ENCODE measurements around the gene GSTP1.
A peak's percentile ranks its signal among the peaks of the same experiment; 100 is the strongest.
"Not testable (repeated sequence)": the region's sequence is repeated elsewhere in the genome, so short reads cannot be mapped to it uniquely, and the experiment has no call there.

GSTP1 gene

DNA sequence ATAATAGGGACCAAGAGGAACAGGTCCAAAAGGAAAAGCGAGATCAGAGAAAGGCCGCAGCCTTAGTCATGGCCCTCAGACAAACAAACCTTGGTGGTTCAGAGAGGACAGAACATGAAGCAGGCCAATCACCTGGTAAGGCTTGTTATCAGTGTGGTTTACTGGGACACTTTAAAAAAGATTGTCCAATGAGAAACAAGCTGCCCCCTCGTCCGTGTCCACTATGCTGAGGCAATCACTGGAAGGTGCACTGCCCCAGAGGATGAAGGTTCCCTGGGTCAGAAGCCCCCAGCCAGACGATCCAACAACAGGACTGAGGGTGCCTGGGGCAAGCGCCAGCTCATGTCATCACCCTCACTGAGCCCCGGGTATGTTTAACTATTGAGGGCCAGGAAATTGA lies 39.3 kb downstream of the GSTP1 start:
- intact Hi-C loops (cut with DNase I); DNase-seq: not testable (repeated sequence)

DNA sequence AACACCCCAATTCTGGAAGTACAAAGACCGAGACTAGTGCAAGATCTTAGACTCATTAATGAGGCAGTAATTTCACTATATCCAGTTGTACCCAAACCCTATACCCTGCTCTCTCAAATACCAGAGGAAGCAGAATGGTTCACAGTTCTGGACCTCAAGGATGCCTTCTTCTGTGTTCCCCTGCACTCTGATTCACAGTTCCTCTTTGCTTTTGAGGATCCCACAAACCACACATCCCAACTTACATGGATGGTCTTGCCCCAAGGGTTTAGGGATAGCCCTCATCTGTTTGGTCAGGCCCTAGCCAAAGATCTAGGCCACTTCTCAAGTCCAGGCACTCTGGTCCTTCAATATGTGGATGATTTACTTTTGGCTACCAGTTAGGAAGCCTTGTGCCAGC lies 40.2 kb downstream of the GSTP1 start:
- intact Hi-C loops (cut with DNase I): not testable (repeated sequence)

DNA sequence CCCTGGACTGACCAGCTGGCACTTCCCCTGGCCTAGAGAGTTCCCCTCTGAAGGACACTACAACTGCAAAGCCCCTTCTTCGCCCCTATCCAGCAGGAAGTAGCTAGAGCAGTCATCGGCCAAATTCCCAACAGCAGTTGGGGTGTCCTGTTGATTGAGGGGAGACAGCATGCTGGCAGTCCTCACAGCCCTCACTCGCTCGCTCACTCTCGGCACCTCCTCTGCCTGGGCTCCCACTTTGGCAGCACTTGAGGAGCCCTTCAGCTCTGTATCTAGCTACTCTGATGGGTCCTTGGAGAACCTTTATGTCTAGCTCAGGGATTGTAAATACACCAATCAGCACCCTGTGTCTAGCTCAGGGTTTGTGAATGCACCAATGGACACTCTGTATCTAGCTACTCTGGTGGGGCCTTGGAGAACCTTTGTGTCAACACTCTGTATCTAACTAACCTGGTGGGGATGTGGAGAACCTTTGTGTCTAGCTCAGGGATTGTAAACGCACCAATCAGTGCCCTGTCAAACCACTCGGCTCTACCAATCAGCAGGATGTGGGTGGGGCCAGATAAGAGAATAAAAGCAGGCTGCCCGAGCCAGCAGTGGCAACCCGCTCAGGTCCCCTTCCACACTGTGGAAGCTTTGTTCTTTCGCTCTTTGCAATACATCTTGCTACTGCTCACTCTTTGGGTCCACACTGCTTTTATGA lies 42.7 kb downstream of the GSTP1 start:
- intact Hi-C loops (cut with DNase I); DNase-seq: not testable (repeated sequence)

More for the DNA sequence above, 40.2 kb downstream of the GSTP1 start:
- not testable (repeated sequence) for DNase-seq

DNA sequence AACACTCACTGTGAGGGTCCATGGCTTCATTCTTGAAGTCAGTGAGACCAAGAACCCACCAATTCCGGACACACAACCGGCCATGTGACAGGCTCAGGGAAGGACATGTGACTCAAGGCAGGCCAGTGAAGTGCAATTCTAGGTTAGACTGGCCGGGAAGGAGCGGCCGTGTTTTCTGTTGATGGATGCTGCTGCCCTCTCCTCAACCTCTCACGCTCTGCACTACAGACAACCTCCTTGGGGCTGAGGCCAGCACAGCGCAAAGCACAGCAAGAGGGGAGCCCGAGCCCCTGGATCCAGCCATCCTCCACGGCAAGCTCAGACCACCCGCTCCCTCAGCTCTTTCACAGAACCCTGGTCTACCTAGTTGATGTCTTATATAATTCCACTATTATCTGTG lies 43.4 kb downstream of the GSTP1 start:
- peak in 1 of 42 donors; percentile 2 for DNase-seq
- intact Hi-C loops (cut with DNase I): no loop called here

DNA sequence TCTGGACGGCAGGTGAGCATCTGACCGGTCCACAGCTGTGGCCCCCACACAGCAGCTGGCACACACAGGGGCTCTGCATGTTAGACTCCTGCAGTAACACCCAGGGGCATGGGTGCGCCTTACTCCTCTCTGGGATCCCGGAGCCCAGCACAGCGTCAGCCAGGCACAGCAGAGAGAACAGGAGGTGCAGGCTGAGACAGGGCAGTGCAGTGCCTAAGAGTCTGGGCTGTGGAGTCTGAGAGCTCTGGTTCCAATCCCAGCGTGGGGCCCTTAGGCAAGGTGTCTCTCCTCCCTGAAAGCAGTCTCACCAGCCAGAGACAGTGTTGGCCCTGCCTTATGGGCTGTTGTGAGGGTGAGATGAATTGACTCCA lies 43.8 kb downstream of the GSTP1 start:
- peak in 2 of 42 donors; percentile 4 to 6 for DNase-seq
- intact Hi-C loops (cut with DNase I): no loop called here

DNA sequence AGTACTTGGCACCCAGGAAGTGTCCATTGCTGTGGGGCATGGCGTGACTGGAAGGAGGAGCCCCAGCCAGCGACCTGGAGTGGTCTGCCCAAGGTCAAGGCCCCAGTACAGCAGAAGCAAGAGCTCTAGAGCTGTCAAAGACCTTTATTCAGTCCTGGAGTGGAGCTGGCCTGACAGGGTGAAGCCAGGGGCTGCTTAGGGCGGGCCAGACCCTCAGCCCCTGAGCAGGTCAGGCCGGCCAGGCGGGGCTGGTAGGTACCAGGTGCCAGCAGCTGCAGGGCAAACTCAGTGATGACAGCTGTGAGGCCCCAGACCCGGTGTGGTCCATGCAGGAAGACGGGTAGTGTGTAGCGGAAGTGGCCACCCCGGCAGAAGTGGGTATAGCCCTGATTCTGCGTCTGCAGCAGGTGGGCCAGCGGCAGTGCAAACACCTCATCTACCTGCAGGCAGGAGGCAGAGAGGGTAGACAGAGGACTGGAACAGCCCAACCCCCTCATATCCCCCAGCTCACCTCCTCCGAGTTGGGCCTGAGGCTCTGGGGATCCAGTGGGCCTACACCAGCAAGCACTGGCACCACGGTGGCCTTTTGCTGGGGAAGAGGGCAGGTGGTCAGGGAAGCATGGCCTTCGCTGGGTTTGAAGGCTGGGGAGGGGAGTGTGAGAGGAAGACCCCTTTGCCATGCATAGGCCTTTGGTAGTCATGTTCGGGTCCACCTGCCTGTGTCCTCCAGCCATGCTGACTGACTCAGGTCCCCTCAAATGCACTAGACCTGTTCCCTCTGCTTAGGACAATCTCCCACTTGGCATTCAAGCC lies 44.4 kb downstream of the GSTP1 start:
- peak in 2 of 42 donors; percentile 2 to 3 for DNase-seq
- intact Hi-C loops (cut with DNase I): no loop called here

DNA sequence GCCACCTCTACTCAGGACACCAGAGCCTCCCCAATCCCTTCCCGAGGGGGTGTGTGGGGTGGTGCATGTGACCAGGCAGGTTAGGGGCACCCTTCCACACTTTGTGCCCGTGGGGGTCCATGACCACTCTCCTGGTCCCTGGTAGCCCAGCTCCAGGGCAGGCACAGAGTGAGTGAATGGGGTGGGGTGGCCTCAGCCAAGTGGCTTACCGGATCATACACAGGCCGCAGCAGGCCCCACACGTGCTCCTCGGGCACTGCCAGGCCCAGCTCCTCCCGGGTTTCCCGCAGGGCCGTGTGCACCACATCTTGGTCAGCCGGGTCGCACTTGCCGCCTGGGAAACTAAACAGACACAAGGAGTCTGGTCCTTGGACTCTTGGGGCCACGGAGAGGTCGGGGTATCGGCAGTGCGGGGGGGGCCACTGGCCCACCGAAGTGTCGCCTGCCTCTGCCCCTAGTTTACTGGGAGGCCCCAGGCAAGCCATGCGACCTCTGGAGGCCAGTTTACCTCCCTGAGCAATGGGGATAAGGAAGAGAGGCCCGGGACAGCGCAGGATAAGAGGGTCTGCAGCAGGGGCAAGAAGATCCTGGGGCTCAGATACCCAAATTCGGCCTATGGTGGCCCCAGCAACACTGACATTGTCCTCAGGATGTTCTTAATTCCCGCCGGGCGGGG lies 45.2 kb downstream of the GSTP1 start:
- intact Hi-C loops (cut with DNase I): no loop called here
- DNase-seq: peak in 1 of 42 donors; percentile 9

DNA sequence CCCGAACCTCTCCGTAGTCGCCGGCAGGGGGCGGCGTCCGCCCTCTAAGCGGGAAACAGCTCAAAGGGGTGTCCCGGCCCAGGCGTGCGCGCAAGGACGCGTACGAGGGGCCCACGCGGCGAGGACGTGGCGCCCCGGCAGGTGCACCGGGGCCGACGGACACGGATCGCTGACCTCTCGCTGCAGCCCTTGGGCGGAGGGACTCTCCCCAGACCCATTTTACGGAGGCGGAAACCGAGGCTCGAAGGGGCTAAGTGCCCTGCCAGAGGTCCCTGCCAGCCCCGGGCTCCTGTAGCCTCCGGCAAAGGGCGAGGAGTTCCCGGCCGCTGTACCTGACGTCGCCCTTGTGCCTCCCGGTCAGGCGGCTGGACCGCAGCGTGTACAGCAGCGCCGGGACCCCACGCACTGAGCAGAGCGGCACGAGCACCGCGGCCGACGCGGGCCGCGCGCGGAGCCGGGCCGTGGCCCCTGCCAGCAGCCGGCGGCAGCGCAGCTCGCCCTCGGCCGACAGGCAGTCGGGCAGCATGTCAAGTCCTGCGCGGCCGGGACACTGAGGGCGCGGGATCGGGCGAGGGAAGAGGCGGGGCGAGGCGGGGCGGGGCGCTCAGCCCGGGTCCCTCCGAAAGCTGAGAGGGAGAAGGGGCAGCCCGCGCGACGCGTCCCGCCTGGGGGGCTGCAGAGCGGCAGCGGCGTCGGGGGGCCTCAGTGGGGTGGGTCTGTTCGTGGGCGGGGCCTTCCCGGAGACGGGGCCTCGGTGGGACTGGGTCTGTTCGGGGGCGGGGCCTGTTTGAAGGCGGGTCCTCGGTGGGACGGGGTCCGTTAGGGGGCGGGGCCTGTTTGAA lies 46.0 kb downstream of the GSTP1 start, which contains the start of gene NUDT8:
Gene NUDT8, minus strand, starts transcription at position 552 of the 842 bp plus-strand sequence. Its CDS starts 26 bp downstream, at position 526.
- DNase-seq: peak; percentile 70 to 93 (median 85)
- intact Hi-C loops (cut with DNase I): no loop called here

DNA sequence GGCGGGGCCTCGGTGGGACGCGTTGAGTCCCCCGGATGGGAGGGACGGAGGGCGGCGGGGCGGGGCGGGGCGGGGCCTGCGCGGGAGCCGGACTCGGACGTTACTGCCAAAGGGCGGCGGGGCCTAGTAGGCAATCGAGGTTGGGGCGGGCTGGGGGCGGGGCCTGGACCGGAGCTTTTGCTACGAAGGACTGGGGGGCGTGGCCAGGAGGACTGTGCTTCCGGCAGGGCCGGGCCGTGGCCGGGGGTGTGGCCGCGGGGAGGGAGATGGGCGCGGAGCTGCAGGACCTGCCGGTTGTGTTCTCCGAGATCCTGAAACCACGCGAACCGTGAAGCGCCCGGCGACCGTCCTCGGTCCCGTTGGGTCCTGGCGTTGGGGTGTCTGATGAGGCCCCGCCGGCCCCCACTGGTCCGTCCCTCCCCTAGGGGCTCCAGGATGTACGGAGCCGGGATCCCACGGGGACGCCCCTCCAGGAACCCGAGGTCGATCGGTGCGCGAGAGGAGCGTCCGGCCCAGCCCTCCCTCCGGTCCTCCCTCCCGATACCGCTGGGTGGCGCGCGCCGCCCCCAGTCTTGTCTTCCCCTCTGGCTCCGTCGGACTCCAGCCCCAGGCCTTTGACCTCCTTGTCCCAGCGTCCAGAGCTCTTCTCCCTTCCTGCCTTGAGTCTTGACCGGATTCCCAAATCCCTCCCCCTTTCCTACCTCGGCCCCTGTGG lies 46.8 kb downstream of the GSTP1 start:
- intact Hi-C loops (cut with DNase I): no loop called here
- DNase-seq: peak; percentile 89 to 99 (median 96)

DNA sequence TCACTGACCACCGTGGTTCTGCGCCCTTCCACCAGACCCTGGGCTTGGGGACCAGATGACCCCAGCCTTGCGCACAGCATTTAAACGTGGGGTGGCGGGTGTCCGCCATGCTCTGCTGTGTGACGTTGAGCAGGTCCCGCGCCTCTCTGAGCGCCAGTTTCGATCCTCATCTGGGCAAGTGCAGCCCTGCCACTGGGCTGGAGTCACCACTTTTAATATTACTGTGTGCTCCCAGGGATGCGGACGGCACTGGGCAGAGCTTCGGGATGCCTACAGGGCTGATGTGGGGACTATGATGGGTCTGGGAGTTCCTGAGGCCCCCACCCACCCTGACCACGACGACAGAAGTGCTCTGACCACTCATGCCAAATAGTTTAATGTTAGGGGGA lies 47.3 kb downstream of the GSTP1 start:
- DNase-seq: peak in 1 of 42 donors; percentile 6
- intact Hi-C loops (cut with DNase I): no loop called here

DNA sequence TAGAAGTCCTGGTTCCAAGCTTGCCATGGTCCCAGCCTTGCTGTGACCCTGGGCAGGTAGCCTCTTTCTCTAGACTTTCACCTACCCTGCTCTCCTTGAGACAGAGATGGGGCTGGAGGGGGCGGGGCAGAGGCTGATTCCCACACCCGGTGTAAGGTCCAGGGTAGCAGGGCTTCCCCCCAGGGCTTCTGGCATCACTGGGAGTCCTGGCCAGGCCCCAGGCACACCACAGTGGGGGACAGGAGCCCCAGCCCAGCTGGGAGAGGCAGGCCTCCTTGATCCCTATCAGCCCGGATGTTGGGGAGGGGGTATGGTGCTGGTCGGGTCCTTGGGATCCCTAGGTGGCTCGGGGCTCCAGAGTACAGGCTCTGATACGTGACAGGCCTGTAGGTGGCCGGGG lies 47.8 kb downstream of the GSTP1 start:
- DNase-seq: peak in 3 of 42 donors; percentile 6 to 31 (median 11)
- intact Hi-C loops (cut with DNase I): no loop called here

DNA sequence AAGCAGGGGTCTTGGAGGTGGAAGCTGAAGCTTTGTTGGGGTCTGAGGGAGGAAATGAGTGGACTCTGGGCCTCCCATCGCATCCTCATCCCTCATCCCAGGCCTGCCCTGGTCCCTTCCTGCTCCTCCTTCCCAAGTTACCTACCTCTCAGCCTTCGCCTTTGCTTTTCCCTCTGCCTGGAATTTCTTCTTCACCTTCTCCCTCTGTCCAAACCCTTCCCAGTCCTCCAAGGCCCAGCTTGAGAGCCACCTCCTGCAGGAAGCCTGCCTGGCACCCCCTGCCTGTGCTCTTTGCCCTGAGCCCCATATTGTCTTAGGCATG lies 48.2 kb downstream of the GSTP1 start:
- intact Hi-C loops (cut with DNase I): no loop called here
- peak in 1 of 42 donors; percentile 13 for DNase-seq

DNA sequence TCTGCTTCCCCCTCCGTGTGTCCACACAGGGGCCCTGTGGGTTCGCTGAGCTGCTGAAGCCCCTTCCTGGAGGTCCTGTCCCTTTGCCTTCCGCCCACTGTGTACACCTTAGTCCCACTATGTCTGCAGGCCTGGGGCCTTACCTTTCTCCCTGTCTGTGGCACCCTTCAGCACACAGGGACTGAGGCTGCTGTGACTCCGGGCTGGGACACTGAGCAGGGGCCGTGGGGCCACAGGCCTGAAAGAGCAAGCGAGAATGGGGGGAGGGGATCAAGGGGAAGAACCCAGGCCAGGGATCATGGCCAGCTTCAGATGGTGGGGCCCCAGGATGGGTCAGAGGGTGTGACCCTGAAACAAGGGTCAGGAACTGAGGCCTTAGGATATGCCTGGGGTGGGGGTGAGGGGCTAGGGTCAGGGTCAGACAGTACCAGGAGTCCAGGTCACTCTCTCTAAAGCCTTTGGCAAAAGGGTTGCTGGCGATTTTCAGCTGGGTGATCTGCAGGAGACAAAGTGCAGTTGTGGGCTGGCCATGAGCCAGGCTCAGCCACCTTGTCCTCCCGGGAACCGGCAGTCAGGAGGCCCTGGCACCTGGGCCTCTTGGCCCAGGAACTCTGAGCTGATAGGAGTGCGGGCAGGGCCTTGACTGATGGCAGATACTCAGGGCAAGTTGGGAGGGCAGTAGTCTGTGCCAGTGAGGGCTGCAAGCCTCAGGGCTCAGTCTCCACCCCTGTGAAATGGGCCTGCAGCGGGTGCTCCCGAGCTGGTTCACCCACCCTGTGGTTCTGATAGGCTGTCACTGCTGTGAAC lies 48.8 kb downstream of the GSTP1 start:
- intact Hi-C loops (cut with DNase I): no loop called here
- peak in 5 of 42 donors; percentile 2 to 25 (median 12) for DNase-seq

DNA sequence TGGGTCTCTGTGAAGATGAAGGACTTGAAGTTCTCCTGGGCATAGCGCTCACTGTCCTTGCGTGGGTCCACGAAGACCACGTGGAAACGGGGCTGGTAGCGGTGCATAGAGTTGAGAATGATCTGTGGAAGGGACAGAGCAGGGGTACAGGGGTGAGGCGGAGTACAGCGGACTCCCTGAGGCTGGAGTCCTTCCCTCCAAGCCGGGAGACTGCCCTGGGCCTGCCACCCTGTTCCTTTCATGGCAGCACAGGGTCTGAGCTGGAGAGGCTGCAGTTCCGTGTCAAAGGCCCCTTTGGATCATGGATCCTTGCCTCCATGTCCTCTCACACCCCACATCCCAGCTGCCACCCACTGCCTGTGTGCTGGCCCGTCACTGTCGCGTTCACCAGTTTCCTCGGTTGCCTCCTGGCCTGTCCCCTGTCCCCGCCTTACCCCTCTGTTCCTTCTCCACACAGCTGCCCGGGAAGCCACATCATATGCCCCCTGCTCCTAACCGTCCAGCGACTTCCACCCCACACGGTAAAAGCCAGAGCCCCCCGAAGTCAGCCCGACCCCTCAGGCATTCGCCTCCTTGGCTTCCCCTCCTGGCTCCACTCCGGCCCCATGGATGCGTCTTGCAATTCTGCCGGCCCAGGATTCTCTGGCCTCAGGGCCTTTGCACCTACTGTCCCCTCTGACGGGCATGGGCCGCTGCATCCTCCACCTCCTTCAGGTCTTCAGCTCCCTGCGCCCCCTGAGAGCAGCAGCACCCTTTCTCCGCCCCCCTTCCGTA lies 49.6 kb downstream of the GSTP1 start:
- intact Hi-C loops (cut with DNase I): no loop called here
- DNase-seq: peak in 6 of 42 donors; percentile 2 to 26 (median 16)

DNA sequence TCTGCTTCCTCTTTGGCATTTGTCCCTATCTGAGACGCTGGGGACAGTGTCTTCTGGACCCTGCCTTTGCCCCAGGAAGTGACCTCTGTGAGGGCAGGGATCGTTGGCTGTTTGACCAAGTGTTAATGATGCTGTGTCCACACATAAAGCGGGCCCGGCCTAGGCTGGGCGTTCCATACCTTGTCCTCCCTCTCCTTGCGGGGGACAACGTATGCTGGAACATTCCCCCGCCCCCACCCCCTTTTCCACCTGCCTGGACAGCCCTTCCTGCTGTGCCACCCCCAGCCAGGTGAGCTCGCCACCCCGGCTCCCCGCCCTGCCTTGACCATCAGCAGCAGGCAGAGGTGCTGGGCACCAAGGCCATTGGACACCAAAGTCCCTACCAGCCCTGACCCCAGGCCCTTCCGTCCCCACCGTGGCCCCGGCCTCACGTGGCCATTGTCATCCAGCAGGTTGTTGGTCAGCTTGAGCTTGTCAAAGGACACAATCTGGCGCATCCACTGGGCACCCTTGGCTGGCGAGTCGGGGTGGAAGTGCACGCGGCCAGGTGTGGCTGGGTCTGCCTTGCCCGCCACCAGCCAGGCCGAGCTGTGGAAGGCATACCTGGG lies 50.2 kb downstream of the GSTP1 start:
- peak in 4 of 42 donors; percentile 8 to 28 (median 18) for DNase-seq
- intact Hi-C loops (cut with DNase I): no loop called here
